ENCODE measurements around the gene HLA-DMB. TPM values are rescaled to one million over a fixed set of nuclear protein-coding genes. Genes with fewer than 3 reads are reported as not detected.

HLA-DMB gene
- total RNA-seq, 3 donors from 2014 or later (not counting 1 experiment from before 2014, with no cell fraction given): 19.5 to 28.1 (median 23.0) TPM

GRCh38 chr6:32946893-32947292 lies 6.1 kb upstream of the HLA-DMB start:
- intact Hi-C loops (cut with micrococcal nuclease): loop anchor here (10.0 kb wide), 1 partner anchor 262 kb away; no protein-coding TSS in a partner anchor
- ATAC-seq (no peak), DNase-seq (no peak)
- H3K27ac Mint-ChIP-seq: peak overlapping the region; percentile 1 to 98
- peaks cover 60% of the 10 kb centered on the region for H3K4me1 ChIP-seq (ENCODE audit: control insufficient read depth, insufficient read depth, low read length)
- H3K4me1 Mint-ChIP-seq: peaks cover 46 to 47% of the 10 kb centered on the region in 2 donors
- H3K9me3 ChIP-seq (ENCODE audit: control insufficient read depth, insufficient read depth, low read length): no peaks in the 10 kb centered on the region
- no peaks in the 10 kb centered on the region for H3K27me3 Mint-ChIP-seq (ENCODE audit: low read depth in 2 of 2)
- no peak overlapping the region for H3K4me3 ChIP-seq (ENCODE audit: low read length)
- no peaks in the 10 kb centered on the region for H3K36me3 Mint-ChIP-seq
- no peak overlapping the region for H3K27ac ChIP-seq (ENCODE audit: low read length)
- H3K27me3 ChIP-seq (ENCODE audit: control insufficient read depth, insufficient read depth, low read length): no peaks in the 10 kb centered on the region
- no peak for TF ChIP-seq CTCF (IDR thresholded peaks at IDR 0.05)
- H3K36me3 ChIP-seq (ENCODE audit: control insufficient read depth, insufficient read depth, low read length): no peaks in the 10 kb centered on the region
- H3K9me3 Mint-ChIP-seq: no peaks in the 10 kb centered on the region
- no peak overlapping the region for H3K4me3 Mint-ChIP-seq

- Histone ChIP-seq H3K4me1 (ENCODE audit: control insufficient read depth, insufficient read depth, low read length) (peaks cover 64% of the 10 kb centered on the region), H3K27me3 (ENCODE audit: control insufficient read depth, insufficient read depth, low read length) (no peaks in the 10 kb centered on the region), H3K4me3 (ENCODE audit: low read length) (no peak overlapping the region), H3K36me3 (ENCODE audit: control insufficient read depth, insufficient read depth, low read length) (no peaks in the 10 kb centered on the region), H3K9me3 (ENCODE audit: control insufficient read depth, insufficient read depth, low read length) (no peaks in the 10 kb centered on the region), H3K27ac (ENCODE audit: low read length) (peak overlapping the region; percentile 82)
- intact Hi-C loops (cut with micrococcal nuclease): loop anchor here (10.0 kb wide), 1 partner anchor 261 kb away; no protein-coding TSS in a partner anchor
- no peak for TF ChIP-seq CTCF (IDR thresholded peaks at IDR 0.05)
- Mint-ChIP-seq H3K4me1 (peaks cover 55 to 57% of the 10 kb centered on the region in 2 donors), H3K36me3 (no peaks in the 10 kb centered on the region), H3K9me3 (no peaks in the 10 kb centered on the region), H3K4me3 (peak overlapping the region; percentile 49), H3K27me3 (ENCODE audit: low read depth in 2 of 2) (no peaks in the 10 kb centered on the region), H3K27ac (peak overlapping the region; percentile 92 to 98)
- no peak for ATAC-seq
- peak in 1 of 2 donors; percentile 1 for DNase-seq
Measured at GRCh38 chr6:32945953-32946352, 5.1 kb upstream of the HLA-DMB start.

- no peak for TF ChIP-seq CTCF (IDR thresholded peaks at IDR 0.05)
- Mint-ChIP-seq H3K27ac (peak overlapping the region; percentile 92 to 98), H3K9me3 (no peaks in the 10 kb centered on the region), H3K4me3 (peak overlapping the region; percentile 69), H3K4me1 (peaks cover 62% of the 10 kb centered on the region in 2 donors), H3K27me3 (ENCODE audit: low read depth in 2 of 2) (no peaks in the 10 kb centered on the region), H3K36me3 (no peaks in the 10 kb centered on the region)
- DNase-seq (peak in 1 of 2 donors; percentile 56), ATAC-seq (peak; percentile 56 to 75 (median 56))
- H3K4me3 ChIP-seq (ENCODE audit: low read length): no peak overlapping the region
- peak overlapping the region; percentile 82 for H3K27ac ChIP-seq (ENCODE audit: low read length)
- H3K4me1 ChIP-seq (ENCODE audit: control insufficient read depth, insufficient read depth, low read length): peaks cover 66% of the 10 kb centered on the region
- intact Hi-C loops (cut with micrococcal nuclease): loop anchor here (10.0 kb wide), 1 partner anchor 260 kb away; no protein-coding TSS in a partner anchor
- H3K27me3 ChIP-seq (ENCODE audit: control insufficient read depth, insufficient read depth, low read length): no peaks in the 10 kb centered on the region
- H3K9me3 ChIP-seq (ENCODE audit: control insufficient read depth, insufficient read depth, low read length): no peaks in the 10 kb centered on the region
- 24% methylated on average over 9 of the region's 9 CpGs for WGBS (ENCODE audit: insufficient coverage)
- H3K36me3 ChIP-seq (ENCODE audit: control insufficient read depth, insufficient read depth, low read length): no peaks in the 10 kb centered on the region
Measured at GRCh38 chr6:32945108-32945760, 4.4 kb upstream of the HLA-DMB start.
